Glomerular visceral epithelial cell (primary cell): ENCODE results near the gene TNFAIP8L2.
A peak's percentile ranks its signal among the peaks of the same experiment; 100 is the strongest.
"Not testable (repeated sequence)": the region's sequence is repeated elsewhere in the genome, so short reads cannot be mapped to it uniquely, and the experiment has no call there.

Experiments
- DNase-seq: peaks from one replicate; pipeline ENCODE4 v3.0.0-alpha.2; 2016; ENCODE audit errors: extremely low spot score

TNFAIP8L2 gene

DNA sequence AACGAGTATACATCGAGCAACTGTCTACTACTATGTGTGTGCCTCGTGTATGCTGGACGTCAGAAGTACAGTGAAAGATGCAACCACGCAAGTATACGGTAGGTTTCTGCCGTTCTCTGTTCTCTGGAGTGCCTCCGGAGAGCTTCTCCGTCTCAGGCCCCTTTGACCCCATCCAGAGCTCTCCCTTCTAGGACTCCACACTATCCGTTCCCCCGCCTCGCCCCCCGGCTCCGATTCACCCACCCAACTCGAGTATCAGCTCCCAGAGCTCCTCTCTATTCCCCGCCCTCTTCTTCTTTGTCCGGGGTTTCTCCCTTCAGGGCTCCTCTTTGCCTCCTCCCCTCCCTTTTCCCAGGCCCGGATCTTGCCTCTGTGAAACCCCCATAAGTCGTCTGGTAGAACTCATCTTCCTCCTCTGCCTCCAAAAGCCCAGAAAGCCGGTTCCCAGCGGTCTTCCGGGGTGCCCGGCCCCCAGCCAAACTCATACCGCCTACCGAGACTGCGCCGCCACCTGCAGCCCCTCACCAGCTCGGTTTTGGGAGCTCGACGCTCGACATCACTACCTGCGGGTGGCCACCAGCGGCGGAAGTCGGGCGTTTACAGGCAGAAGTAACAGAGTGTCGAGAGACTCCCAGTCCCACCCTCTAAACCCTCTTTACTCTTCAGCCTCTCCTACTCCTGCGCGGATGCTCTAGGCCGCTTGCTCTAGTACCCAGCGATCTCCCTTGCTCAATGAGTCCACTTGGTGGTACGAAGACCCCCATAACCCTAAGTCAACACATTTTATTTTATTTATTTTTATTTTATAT lies 33.4 kb downstream of the TNFAIP8L2 start, which contains the start of gene VPS72:
Gene VPS72, minus strand, starts transcription at position 561 of the 809 bp plus-strand sequence. Its CDS starts 76 bp downstream, at position 485.
- peak; percentile 88 for DNase-seq

DNA sequence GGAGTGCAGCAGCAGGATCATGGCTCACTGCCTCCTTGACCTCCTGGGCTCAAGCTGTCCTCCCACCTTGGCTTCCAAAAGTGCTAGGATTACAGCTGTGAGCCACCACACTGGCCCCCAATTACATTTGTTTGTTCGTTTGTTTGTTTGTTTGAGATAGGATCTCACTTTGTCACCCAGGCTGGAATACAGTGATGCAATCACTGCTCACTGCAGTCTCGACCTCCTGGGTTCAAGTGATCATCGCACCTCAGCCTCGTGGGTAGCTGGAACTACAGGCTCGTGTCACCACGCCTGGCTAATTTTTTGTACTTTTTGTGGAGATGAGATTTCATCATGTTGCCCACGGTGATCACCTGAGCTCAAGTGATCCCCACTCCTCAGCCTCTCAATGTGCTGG lies 35.6 kb downstream of the TNFAIP8L2 start:
- DNase-seq, result no peak

DNA sequence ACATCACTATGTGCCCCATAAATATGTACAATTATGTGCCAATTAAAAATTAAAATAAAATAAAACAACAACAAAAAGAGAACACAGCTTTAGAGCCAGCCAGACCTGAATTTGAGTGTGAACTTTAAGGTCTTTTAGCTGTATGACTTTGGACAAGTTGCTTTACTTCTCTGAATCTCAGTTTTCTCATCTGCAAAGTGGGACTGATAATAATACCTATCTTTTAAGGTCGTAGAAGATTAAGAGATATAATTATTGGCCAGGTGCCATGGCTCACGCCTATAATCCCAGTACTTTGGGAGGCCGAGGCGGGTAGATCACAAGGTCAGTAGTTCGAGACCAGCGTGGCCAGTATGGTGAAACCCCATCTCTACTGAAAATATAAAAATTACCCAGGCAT lies 36.9 kb downstream of the TNFAIP8L2 start:
- DNase-seq, result no peak

DNA sequence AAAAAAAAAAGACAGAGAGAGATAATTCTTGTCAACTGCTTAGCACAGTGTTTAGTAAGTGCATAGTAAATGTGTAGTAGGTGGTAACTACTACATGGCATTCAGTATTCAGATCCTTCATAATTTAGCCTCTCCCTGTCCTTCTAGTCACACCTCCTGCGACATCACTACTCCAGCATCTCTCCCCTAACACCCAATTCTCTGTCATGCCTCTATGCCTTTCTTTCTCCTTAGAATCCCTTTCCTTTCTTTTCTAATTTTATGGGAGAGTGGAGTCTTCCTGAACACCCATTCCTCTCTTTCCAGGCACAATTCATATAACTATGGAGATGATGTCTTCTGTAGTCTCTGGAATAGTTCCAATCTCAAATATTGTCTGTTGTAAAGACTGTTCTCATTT lies 37.4 kb downstream of the TNFAIP8L2 start:
- DNase-seq, result no peak

DNA sequence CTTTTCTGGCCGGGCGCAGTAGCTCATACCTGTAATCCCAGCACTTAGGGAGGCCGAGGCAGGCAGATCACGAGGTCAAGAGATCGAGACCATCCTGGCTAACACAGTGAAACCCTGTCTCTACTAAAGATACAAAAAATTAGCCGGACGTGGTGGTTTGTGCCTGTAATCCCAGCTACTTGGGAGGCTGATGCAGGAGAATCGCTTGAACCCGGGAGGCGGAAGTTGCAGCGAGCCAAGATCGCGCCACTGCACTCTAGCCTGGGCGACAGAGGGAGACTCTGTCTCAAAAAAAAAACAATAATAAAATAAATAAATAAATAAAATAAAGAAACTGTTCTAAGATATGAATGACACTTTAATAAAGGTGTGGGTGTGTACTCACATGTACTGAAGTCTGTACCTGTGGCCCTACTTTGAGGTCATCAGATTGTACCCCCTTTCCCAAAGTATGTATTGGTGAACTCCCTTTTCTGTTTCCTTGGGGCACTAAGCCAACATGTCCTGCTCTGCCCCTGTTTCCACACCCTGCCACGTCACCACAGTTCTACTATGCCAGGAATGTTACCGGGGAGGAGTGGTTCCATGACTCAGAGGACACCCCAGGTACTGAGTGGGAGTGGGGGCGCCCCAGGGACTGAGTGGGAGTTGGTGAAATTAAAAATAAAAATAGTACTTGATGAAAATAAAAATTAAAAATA lies 38.6 kb downstream of the TNFAIP8L2 start:
- peak; percentile 91 for DNase-seq

DNA sequence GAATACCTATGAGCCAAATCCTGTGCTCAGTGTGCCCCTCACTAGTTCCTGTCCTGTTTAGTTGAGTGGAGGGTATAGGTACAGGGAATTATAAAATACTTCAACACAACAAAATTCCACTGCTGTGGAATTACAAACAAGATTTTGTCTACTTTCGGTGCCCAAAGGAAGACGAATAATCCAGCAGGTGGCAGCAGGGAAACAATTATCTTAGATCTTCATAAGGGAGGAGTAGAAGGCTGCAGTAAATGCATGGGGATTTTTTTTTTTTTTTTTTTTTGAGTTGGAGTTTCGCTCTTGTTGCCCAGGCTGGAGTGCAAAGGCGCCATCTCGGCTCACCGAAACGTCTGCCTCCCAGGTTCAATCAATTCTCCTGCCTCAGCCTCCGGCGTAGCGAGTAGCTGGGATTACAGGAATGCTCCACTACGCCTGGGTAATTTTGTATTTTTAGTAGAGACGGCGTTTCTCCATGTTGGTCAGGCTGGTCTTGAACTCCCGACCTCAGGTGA lies 39.9 kb downstream of the TNFAIP8L2 start:
- DNase-seq, result peak; percentile 88

DNA sequence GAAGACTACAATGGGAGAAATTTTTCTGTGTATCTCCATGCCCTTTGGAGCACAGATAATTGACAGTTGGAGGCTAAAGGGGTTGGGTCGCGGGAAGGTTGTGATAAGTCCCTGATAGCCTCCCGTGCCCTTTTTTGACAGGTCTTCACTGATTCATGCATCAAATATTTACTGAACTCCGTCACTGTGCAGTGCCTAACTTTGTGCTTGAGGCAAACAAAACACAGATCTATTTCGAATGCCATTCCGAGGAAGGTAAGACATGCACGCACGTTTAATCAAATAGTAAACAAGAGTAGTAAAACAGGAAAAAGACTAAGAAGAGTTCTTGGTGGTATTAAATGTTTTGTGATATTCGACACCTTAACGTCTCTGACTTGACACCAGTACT lies 41.4 kb downstream of the TNFAIP8L2 start:
- DNase-seq, result no peak

DNA sequence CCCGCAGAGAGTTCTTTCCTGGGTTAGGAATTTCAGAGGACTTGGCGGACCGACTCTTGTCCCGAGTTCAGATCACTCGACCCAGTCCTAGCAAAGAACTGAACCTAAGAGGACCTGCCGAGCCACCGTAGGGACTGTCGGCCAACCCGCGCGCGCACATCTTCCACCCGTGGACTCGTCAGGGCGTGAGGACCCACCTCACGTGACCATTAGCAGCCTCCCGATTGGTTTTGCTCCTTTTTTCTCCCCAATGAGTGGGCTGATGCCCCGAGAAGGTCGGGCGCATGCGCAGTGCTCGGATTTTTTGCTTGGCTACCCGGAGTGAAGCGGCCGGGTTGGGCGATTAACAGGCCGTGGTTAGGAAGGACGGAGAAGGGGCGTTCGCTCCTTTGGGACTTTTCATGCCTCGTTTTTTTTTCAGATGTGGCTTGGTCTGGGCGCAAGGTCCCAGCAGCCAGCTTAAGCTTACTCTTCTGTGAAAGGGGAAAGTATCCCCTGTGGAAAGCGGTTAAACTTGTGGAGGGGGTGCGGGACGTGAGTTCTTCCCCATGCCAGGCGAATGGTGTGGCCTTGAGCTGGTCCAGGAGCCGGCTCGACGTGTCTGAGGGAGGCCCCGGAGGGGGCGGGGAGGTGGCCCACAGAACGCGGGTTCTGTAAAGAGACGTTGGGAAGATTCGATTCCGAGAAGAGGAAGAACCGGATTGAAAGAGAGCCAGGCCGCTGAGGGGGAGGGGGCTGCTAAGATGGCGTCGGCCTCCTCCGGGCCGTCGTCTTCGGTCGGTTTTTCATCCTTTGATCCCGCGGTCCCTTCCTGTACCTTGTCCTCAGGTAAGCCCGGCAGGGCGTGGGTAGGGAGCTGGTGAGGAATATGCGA lies 42.0 kb downstream of the TNFAIP8L2 start, which contains the start of gene PIP5K1A:
Gene PIP5K1A, plus strand, starts transcription at position 299 of the 874 bp plus-strand sequence. Its CDS starts 445 bp downstream, at position 744.
- peak; percentile 99 for DNase-seq

DNA sequence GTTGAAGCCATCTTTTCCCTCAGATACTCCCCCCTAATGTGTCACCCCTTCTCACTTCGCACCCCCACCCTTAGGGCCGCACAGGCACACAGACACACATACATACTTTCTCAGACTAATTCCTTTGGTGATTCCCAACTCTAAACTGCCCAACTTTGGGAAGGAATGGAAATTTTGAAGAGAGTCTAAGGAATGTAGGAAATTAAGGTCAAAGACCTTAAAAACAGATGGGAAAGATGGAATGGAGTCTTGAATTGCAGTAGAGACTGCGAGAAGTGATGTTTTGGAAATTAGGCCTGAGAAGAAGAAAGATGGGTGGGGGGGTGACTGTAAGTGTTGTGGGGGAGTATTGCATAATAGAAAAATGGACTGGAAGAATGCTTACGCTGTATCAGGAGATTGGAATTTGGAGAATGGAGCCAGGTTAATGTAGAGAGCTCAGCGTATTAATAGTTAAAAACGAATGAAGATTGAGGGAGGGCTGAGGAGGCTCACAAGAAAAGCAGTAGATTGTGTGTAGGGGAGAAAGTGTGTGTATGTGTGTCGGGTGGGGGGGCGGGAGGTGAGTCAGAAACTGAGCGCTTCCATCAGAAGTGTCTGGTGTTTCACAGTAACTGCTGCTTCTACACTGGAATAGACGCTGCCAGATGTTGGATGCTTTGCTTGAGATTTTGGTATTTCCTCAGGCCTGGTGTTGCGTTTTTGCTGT lies 43.6 kb downstream of the TNFAIP8L2 start:
- DNase-seq, result peak; percentile 93

DNA sequence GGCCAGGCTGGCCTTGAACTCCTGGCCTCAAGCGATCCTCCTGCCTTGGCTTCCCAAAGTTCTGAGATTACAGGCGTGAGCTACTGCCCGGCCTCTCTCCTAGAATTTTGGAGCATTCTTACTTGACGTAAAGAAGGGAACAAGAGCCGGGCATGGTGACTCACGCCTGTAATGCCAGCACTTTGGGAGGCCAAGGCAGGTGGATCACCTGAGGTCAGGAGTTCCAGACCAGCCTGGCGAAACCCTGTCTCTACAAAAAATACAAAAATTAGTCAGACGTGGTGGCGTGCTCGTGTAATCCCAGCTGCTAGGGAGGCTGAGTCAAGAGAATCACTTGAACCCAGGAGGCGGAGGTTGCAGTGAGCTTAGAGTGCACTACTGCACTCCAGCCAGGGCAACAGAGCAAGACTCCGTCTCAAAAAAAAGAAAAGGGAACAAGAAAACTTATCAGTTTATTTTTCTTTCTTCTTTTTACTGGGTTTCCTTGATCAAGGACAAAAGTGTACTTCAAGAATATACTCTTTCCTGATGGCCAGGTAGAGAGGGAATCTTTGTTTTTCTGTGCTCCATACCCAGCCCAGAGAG lies 49.0 kb downstream of the TNFAIP8L2 start:
- DNase-seq, result not testable (repeated sequence)
